GM23338 (cell line): ENCODE measurements around the gene HSBP1. TPM values are rescaled to one million over a fixed set of nuclear protein-coding genes. Genes with fewer than 3 reads are reported as not detected.

Experiments
- ATAC-seq: fragments of 200-7000 bp; cut with Tn5 transposase; 3 replicates; pipeline ENCODE4 v1.9.1; 2020
- DNase-seq: peaks from one replicate; pipeline ENCODE4 v3.0.0-alpha.2; 2015; ENCODE audit warnings: low spot score
- H2AFZ ChIP-seq: fragments of 200-600 bp; sonication (generic); 2 replicates; pipeline ENCODE4 v1.8.0; 2016; ENCODE audit warnings: antibody characterized with exemption, mild to moderate bottlenecking, moderate library complexity
- H3F3A ChIP-seq: fragments of 200-600 bp; sonication (generic); replicated peaks from 2 replicates; pipeline ENCODE4 v1.8.0; 2017; ENCODE audit warnings: antibody characterized with exemption, mixed run types, low read depth
- H3K27ac ChIP-seq: fragments of 200-600 bp; sonication (generic); 2 replicates; pipeline ENCODE4 v1.6.1; 2016; ENCODE audit warnings: low read depth
- H3K27me3 ChIP-seq: fragments of 200-600 bp; sonication (generic); 2 replicates; pipeline ENCODE4 v1.8.0; 2016; ENCODE audit warnings: mild to moderate bottlenecking, mixed run types, moderate library complexity; ENCODE audit not compliant: insufficient read depth
- H3K36me3 ChIP-seq: fragments of 200-600 bp; sonication (generic); 2 replicates; pipeline ENCODE4 v1.8.0; 2016; ENCODE audit warnings: mild to moderate bottlenecking; ENCODE audit not compliant: insufficient read depth
- H3K4me1 ChIP-seq: fragments of 200-600 bp; sonication (generic); 2 replicates; pipeline ENCODE4 v1.8.0; 2016; ENCODE audit warnings: mild to moderate bottlenecking, moderate library complexity; ENCODE audit not compliant: insufficient read depth
- H3K4me2 ChIP-seq: fragments of 200-600 bp; sonication (generic); 2 replicates; pipeline ENCODE4 v1.7.1; 2017; ENCODE audit warnings: mixed run types
- H3K4me3 ChIP-seq: fragments of 200-600 bp; sonication (generic); 2 replicates; pipeline ENCODE4 v1.6.1; 2016; ENCODE audit warnings: mixed run types
- H3K79me2 ChIP-seq: fragments of 200-600 bp; sonication (generic); replicated peaks from 2 replicates; pipeline ENCODE4 v1.8.0; 2017; ENCODE audit warnings: mild to moderate bottlenecking; ENCODE audit not compliant: insufficient read depth
- H3K9me2 ChIP-seq: fragments of 200-600 bp; sonication (generic); 2 replicates; pipeline ENCODE4 v1.8.0; 2017; ENCODE audit not compliant: insufficient read depth
- H4K20me1 ChIP-seq: fragments of 200-600 bp; sonication (generic); replicated peaks from 2 replicates; pipeline ENCODE4 v1.8.0; 2017; ENCODE audit warnings: mild to moderate bottlenecking; ENCODE audit not compliant: insufficient read depth
- H3K27ac Mint-ChIP-seq: 2 replicates; pipeline ENCODE4 v1.8.0; 2020; ENCODE audit warnings: inconsistent platforms, mild to moderate bottlenecking, moderate library complexity, mixed read lengths
- H3K27me3 Mint-ChIP-seq: 3 replicates; pipeline ENCODE4 v1.8.0; 2022; ENCODE audit warnings: low read depth, mild to moderate bottlenecking, moderate library complexity, mixed read lengths, inconsistent platforms; ENCODE audit not compliant: insufficient read depth, poor library complexity
- H3K36me3 Mint-ChIP-seq: 3 replicates; pipeline ENCODE4 v1.8.0; 2021; ENCODE audit warnings: low read depth, mild to moderate bottlenecking, inconsistent platforms, moderate library complexity, mixed read lengths
- H3K4me1 Mint-ChIP-seq: 3 replicates; pipeline ENCODE4 v1.8.0; 2020; ENCODE audit warnings: mild to moderate bottlenecking, inconsistent platforms, mixed read lengths
- H3K4me3 Mint-ChIP-seq: 3 replicates; pipeline ENCODE4 v1.8.0; 2021; ENCODE audit warnings: moderate library complexity, mild to moderate bottlenecking, inconsistent platforms, mixed read lengths
- H3K9me3 Mint-ChIP-seq: 3 replicates; pipeline ENCODE4 v1.8.0; 2020; ENCODE audit warnings: moderate library complexity, mild to moderate bottlenecking, inconsistent platforms, mixed read lengths
- CREB1 ChIP-seq: fragments of 250-450 bp; sonication (Bioruptor Pico); IDR thresholded peaks from 2 replicates; pipeline ENCODE4 v1.5.0; 2020; ENCODE audit warnings: low read depth, mild to moderate bottlenecking, moderate library complexity
- CTCF ChIP-seq, 2 experiments: fragments of 200-600 bp in 1 of 2; sonication (generic) in 1 of 2; conservative IDR thresholded peaks; 2 replicates each; pipeline versions ENCODE4 v1.5.1 to v1.6.1; 2016 to 2017; ENCODE audit warnings: antibody characterized with exemption in 2 of 2, low read depth in 2 of 2, mild to moderate bottlenecking in 2 of 2, moderate library complexity in 1 of 2
- ETS1 ChIP-seq: IDR thresholded peaks from 2 replicates; pipeline ENCODE4 v1.6.1; 2016; ENCODE audit warnings: antibody characterized with exemption
- EZH2 ChIP-seq: fragments of 200-600 bp; sonication (generic); IDR thresholded peaks from one replicate; pipeline ENCODE4 v1.8.0; 2017; ENCODE audit warnings: antibody characterized with exemption, mild to moderate bottlenecking, low read depth; ENCODE audit not compliant: unreplicated experiment
- JUNB ChIP-seq: IDR thresholded peaks from one replicate; pipeline ENCODE4 v1.6.1; 2016; ENCODE audit warnings: antibody characterized with exemption; ENCODE audit not compliant: unreplicated experiment
- NANOG ChIP-seq: IDR thresholded peaks from 2 replicates; pipeline ENCODE4 v1.6.1; 2016; ENCODE audit warnings: antibody characterized with exemption, borderline replicate concordance
- POLR2AphosphoS5 ChIP-seq: IDR thresholded peaks from 2 replicates; pipeline ENCODE4 v1.6.1; 2016; ENCODE audit warnings: antibody characterized with exemption, low read depth
- REST ChIP-seq: IDR thresholded peaks from one replicate; pipeline ENCODE4 v1.6.1; 2018; ENCODE audit warnings: antibody characterized with exemption; ENCODE audit not compliant: unreplicated experiment
- STAT1 ChIP-seq: IDR thresholded peaks from one replicate; pipeline ENCODE4 v1.6.1; 2016; ENCODE audit warnings: antibody characterized with exemption; ENCODE audit not compliant: unreplicated experiment
- ZNF114 ChIP-seq: fragments of 250-450 bp; sonication (Bioruptor Pico); IDR thresholded peaks from 2 replicates; pipeline ENCODE4 v1.5.0; 2020; ENCODE audit warnings: mild to moderate bottlenecking, moderate library complexity
- ZNF462 ChIP-seq: fragments of 250-450 bp; sonication (Bioruptor Pico); IDR thresholded peaks from 2 replicates; pipeline ENCODE4 v1.5.0; 2020; ENCODE audit warnings: mild to moderate bottlenecking, moderate library complexity
- polyA plus RNA-seq: library from polyadenylated mRNA; unstranded; fragments of >200 nt; fragmentation: Nextera tagmentation; extraction: Ambion mirVana; gene quantifications from 2 replicates; pipeline ENCODE4 v1.2.1, GENCODE V29; 2016
- total RNA-seq: library from RNA; depleted of rRNA; stranded (reverse); fragments of >200 nt; shearing (Covaris generic); gene quantifications from 2 replicates; pipeline ENCODE4 v1.2.3, GENCODE V29; 2014

HSBP1 gene
- total and polyA plus RNA-seq, 2 experiments from 2014 or later, result 71.0 to 817 TPM

- 0 out of 3 replicates have a peak, but pooled peaks cover 3% of the 10 kb centered on the region for H3K36me3 Mint-ChIP-seq
- no peak overlapping the region for H3K27ac Mint-ChIP-seq
- ATAC-seq, result no peak
Measured at GRCh38 chr16:83771306-83771942, 36.4 kb upstream of the HSBP1 start.

More at GRCh38 chr16:83771306-83771942, 36.4 kb upstream of the HSBP1 start:
- H3K4me2 ChIP-seq, result no peak overlapping the region
- no peak for DNase-seq
- no peaks in the 10 kb centered on the region for H3K36me3 ChIP-seq
- no peak for TF ChIP-seq ZNF114 (CRISPR knock-in tag)
- no peak for TF ChIP-seq REST
- TF ChIP-seq NANOG, result no peak
- TF ChIP-seq STAT1, result no peak
- TF ChIP-seq ETS1, result no peak
- TF ChIP-seq EZH2, result no peak
- no peak for TF ChIP-seq ZNF462 (CRISPR knock-in tag)
- TF ChIP-seq POLR2AphosphoS5, result no peak
- no peak for TF ChIP-seq JUNB
- TF ChIP-seq CTCF (conservative IDR thresholded peaks at IDR 0.05; ENCODE audit: low read depth in 2 of 2), result no peak
- TF ChIP-seq CREB1 (CRISPR knock-in tag), result no peak
- H3K27ac ChIP-seq, result no peak overlapping the region
- no peaks in the 10 kb centered on the region for H4K20me1 ChIP-seq
- H3F3A ChIP-seq, result no peaks in the 10 kb centered on the region
- Mint-ChIP-seq H3K4me3 (no peak overlapping the region), H3K9me3 (peaks cover 3% of the 10 kb centered on the region; the same call in 2 of the 3 replicates), H3K4me1 (peaks cover 32% of the 10 kb centered on the region), H3K27me3 (peaks cover 8% of the 10 kb centered on the region)
- H3K79me2 ChIP-seq, result no peaks in the 10 kb centered on the region
- no peak overlapping the region for H3K4me3 ChIP-seq
- H2AFZ ChIP-seq, result no peak overlapping the region
- peaks cover 27% of the 10 kb centered on the region for H3K9me2 ChIP-seq
- peaks cover 18% of the 10 kb centered on the region for H3K4me1 ChIP-seq
- no peaks in the 10 kb centered on the region for H3K27me3 ChIP-seq
